H9 (cell line): Measurements from ENCODE around the gene ERC1. TPM values are rescaled to one million over a fixed set of nuclear protein-coding genes. Genes with fewer than 3 reads are reported as not detected.

Source experiments
- DNase-seq: peaks from one replicate; pipeline ENCODE4 v3.0.0-alpha.2; 2017
- H2AFZ ChIP-seq: one replicate; pipeline ENCODE4 v1.6.1; 2013; ENCODE audit warnings: mild to moderate bottlenecking, low read length, control low read depth, moderate library complexity
- H2AK5ac ChIP-seq: 2 replicates; pipeline ENCODE4 v1.6.1; 2013; ENCODE audit warnings: low read length, control low read depth, mixed read lengths; ENCODE audit not compliant: insufficient read length
- H2BK120ac ChIP-seq: one replicate; pipeline ENCODE4 v1.6.1; 2013; ENCODE audit warnings: low read depth, mild to moderate bottlenecking, low read length, control low read depth, inconsistent platforms; ENCODE audit not compliant: poor library complexity, severe bottlenecking
- H2BK12ac ChIP-seq: 2 replicates; pipeline ENCODE4 v1.6.1; 2013; ENCODE audit warnings: low read length, control low read depth, mixed read lengths, low read depth; ENCODE audit not compliant: insufficient read length
- H2BK15ac ChIP-seq: 2 replicates; pipeline ENCODE4 v1.6.1; 2013; ENCODE audit warnings: low read depth, low read length, control low read depth
- H2BK20ac ChIP-seq: one replicate; pipeline ENCODE4 v1.6.1; 2013; ENCODE audit warnings: low read depth, mild to moderate bottlenecking, low read length, control low read depth, inconsistent platforms; ENCODE audit not compliant: poor library complexity, severe bottlenecking
- H2BK5ac ChIP-seq: 2 replicates; pipeline ENCODE4 v1.6.1; 2013; ENCODE audit warnings: low read length, control low read depth, mixed read lengths; ENCODE audit not compliant: insufficient read length
- H3K14ac ChIP-seq: 2 replicates; pipeline ENCODE4 v1.6.1; 2013; ENCODE audit warnings: low read length, control low read depth; ENCODE audit not compliant: insufficient read depth
- H3K18ac ChIP-seq: 2 replicates; pipeline ENCODE4 v1.6.1; 2013; ENCODE audit warnings: low read depth, mild to moderate bottlenecking, mixed read lengths, low read length, control low read depth; ENCODE audit not compliant: insufficient read length
- H3K23ac ChIP-seq: 2 replicates; pipeline ENCODE4 v1.6.1; 2013; ENCODE audit warnings: low read length, control low read depth, mixed read lengths, low read depth; ENCODE audit not compliant: insufficient read length
- H3K23me2 ChIP-seq: 2 replicates; pipeline ENCODE4 v1.6.1; 2013; ENCODE audit warnings: low read depth, mild to moderate bottlenecking, mixed read lengths, low read length, control low read depth; ENCODE audit not compliant: insufficient read length, poor library complexity, severe bottlenecking
- H3K27ac ChIP-seq: 2 replicates; pipeline ENCODE4 v1.5.1; 2013; ENCODE audit warnings: low read length, control low read depth, mixed read lengths, low read depth; ENCODE audit not compliant: insufficient read length
- H3K27me3 ChIP-seq: 2 replicates; pipeline ENCODE4 v1.6.1; 2013; ENCODE audit warnings: low read length, control low read depth, inconsistent platforms; ENCODE audit not compliant: insufficient read depth
- H3K4ac ChIP-seq: 2 replicates; pipeline ENCODE4 v1.6.1; 2013; ENCODE audit warnings: low read depth, mild to moderate bottlenecking, control low read depth, inconsistent platforms, low read length, moderate library complexity
- H3K4me1 ChIP-seq: 2 replicates; pipeline ENCODE4 v1.6.1; 2013; ENCODE audit warnings: low read length, control low read depth, inconsistent platforms; ENCODE audit not compliant: insufficient read depth
- H3K4me2 ChIP-seq: 2 replicates; pipeline ENCODE4 v1.6.1; 2013; ENCODE audit warnings: low read length, control low read depth, mixed read lengths; ENCODE audit not compliant: insufficient read length, insufficient read depth
- H3K56ac ChIP-seq: 2 replicates; pipeline ENCODE4 v1.6.1; 2013; ENCODE audit warnings: low read depth, mild to moderate bottlenecking, mixed read lengths, low read length, control low read depth; ENCODE audit not compliant: insufficient read length
- H3K79me1 ChIP-seq: 2 replicates; pipeline ENCODE4 v1.6.1; 2013; ENCODE audit warnings: low read depth, mild to moderate bottlenecking, moderate library complexity, low read length, control low read depth, inconsistent platforms; ENCODE audit not compliant: insufficient read depth, poor library complexity, severe bottlenecking
- H3K79me2 ChIP-seq: 2 replicates; pipeline ENCODE4 v1.6.1; 2013; ENCODE audit warnings: low read length, control low read depth, inconsistent platforms; ENCODE audit not compliant: insufficient read depth
- H3K9ac ChIP-seq: 2 replicates; pipeline ENCODE4 v1.6.1; 2013; ENCODE audit warnings: low read length, control low read depth, mixed read lengths; ENCODE audit not compliant: insufficient read length; ENCODE audit errors: extremely low read depth
- H3K9me3 ChIP-seq: one replicate; pipeline ENCODE4 v1.6.1; 2013; ENCODE audit warnings: low read depth, low read length, inconsistent platforms; ENCODE audit not compliant: control insufficient read depth
- H3T11ph ChIP-seq: one replicate; pipeline ENCODE4 v1.6.1; 2013; ENCODE audit warnings: mild to moderate bottlenecking, low read length, control low read depth, inconsistent platforms
- H4K20me1 ChIP-seq: one replicate; pipeline ENCODE4 v1.6.1; 2013; ENCODE audit not compliant: control insufficient read depth, insufficient read length, insufficient read depth
- H4K5ac ChIP-seq: 2 replicates; pipeline ENCODE4 v1.6.1; 2013; ENCODE audit warnings: low read depth, mild to moderate bottlenecking, mixed read lengths, low read length, control low read depth; ENCODE audit not compliant: insufficient read length
- H4K8ac ChIP-seq: replicated peaks from 2 replicates; pipeline ENCODE4 v1.6.1; 2013; ENCODE audit warnings: low read length, control low read depth, mixed read lengths, low read depth; ENCODE audit not compliant: insufficient read length
- H4K91ac ChIP-seq: 2 replicates; pipeline ENCODE4 v1.6.1; 2013; ENCODE audit warnings: low read depth, mild to moderate bottlenecking, moderate library complexity, mixed read lengths, low read length, control low read depth; ENCODE audit not compliant: insufficient read length
- H3K27ac Mint-ChIP-seq, 3 experiments: 2 replicates in 2 of 3; 3 replicates in 1 of 3; pipeline ENCODE4 v1.8.0; 2020 to 2021; ENCODE audit warnings: mixed read lengths in 3 of 3, mild to moderate bottlenecking in 1 of 3, moderate library complexity in 1 of 3
- H3K27me3 Mint-ChIP-seq: 2 replicates; pipeline ENCODE4 v1.8.0; 2021; ENCODE audit warnings: low read depth, mild to moderate bottlenecking, moderate library complexity, mixed read lengths
- H3K36me3 Mint-ChIP-seq, 3 experiments: 2 replicates in 2 of 3; 3 replicates in 1 of 3; pipeline ENCODE4 v1.8.0; 2020 to 2021; ENCODE audit warnings: low read depth in 3 of 3, mixed read lengths in 3 of 3; ENCODE audit not compliant: insufficient read depth in 1 of 3
- H3K4me1 Mint-ChIP-seq, 2 experiments: 2 replicates each; pipeline ENCODE4 v1.8.0; 2020; ENCODE audit warnings: mixed read lengths in 2 of 2
- H3K4me3 Mint-ChIP-seq, 2 experiments: 2 replicates in 1 of 2; 3 replicates in 1 of 2; pipeline ENCODE4 v1.8.0; 2020 to 2021; ENCODE audit warnings: mild to moderate bottlenecking in 2 of 2, mixed read lengths in 2 of 2, moderate library complexity in 1 of 2
- H3K9me3 Mint-ChIP-seq, 2 experiments: 2 replicates in 1 of 2; 3 replicates in 1 of 2; pipeline ENCODE4 v1.8.0; 2020; ENCODE audit warnings: mild to moderate bottlenecking in 2 of 2, mixed read lengths in 2 of 2, moderate library complexity in 1 of 2
- WGBS: extraction: QIAGEN DNeasy Blood & Tissue Kit; methylation state at CpG from one replicate; pipeline ENCODE4 v1.1.7; 2013; ENCODE audit warnings: missing lambda C conversion rate, low lambda C conversion rate, mixed read lengths; ENCODE audit not compliant: insufficient read length; ENCODE audit errors: extremely low coverage; 5-methylcytosine and 5-hydroxymethylcytosine counted together
- total RNA-seq: library from RNA; stranded (reverse); gene quantifications from 2 replicates; pipeline ENCODE4 v1.2.1, GENCODE V29; 2021
- TF ChIP-seq, protein P1 (sequence below): fragments of 200-600 bp; sonication (generic); conservative IDR thresholded peaks from 3 replicates; pipeline ENCODE4 v1.8.0; 2021; ENCODE audit warnings: antibody characterized with exemption, mild to moderate bottlenecking

Gene ERC1
- total RNA-seq, 1 experiment from 2014 or later, result 51.2 TPM

DNA sequence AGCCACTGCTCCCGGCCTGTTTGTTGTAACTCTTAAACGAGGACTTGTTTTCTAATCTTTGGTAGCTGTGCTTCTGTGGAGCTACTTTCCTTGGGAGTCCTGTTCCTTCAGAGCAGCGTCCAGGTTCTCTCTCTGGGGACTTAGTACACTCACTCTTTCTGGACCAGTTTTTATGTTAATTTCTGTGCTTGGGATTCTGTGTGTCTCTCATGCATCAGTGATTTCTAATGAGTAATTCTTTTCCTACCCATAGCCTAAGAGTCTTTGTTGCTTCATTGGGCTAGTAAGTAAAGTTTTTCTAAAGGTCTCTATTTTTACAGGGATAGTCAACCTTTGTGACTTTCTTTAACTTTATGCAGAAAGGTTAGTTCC, 314.0 kb downstream of the ERC1 start:
- H2AK5ac ChIP-seq, result no peak overlapping the region
- Mint-ChIP-seq H3K9me3 (peaks cover 0 to 3% of the 10 kb centered on the region in 2 experiments; a peak in 2 of 5 replicates), H3K4me3 (no peak overlapping the region), H3K36me3 (peaks cover 4 to 6% (median 4%) of the 10 kb centered on the region in 3 experiments), H3K27ac (0 out of 7 replicates have a peak overlapping the region, but pooled peaks of 1 of the 3 experiments have one; percentile 31), H3K27me3 (no peaks in the 10 kb centered on the region), H3K4me1 (no peaks in the 10 kb centered on the region)
- no peaks in the 10 kb centered on the region for H3K4me1 ChIP-seq
- H4K8ac ChIP-seq, result no peak overlapping the region
- no peak overlapping the region for H3K18ac ChIP-seq
- no peaks in the 10 kb centered on the region for H3K79me1 ChIP-seq
- no peak overlapping the region for H3K4ac ChIP-seq
- TF ChIP-seq, protein P1, sequence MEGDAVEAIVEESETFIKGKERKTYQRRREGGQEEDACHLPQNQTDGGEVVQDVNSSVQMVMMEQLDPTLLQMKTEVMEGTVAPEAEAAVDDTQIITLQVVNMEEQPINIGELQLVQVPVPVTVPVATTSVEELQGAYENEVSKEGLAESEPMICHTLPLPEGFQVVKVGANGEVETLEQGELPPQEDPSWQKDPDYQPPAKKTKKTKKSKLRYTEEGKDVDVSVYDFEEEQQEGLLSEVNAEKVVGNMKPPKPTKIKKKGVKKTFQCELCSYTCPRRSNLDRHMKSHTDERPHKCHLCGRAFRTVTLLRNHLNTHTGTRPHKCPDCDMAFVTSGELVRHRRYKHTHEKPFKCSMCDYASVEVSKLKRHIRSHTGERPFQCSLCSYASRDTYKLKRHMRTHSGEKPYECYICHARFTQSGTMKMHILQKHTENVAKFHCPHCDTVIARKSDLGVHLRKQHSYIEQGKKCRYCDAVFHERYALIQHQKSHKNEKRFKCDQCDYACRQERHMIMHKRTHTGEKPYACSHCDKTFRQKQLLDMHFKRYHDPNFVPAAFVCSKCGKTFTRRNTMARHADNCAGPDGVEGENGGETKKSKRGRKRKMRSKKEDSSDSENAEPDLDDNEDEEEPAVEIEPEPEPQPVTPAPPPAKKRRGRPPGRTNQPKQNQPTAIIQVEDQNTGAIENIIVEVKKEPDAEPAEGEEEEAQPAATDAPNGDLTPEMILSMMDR, result no peak
- no peaks in the 10 kb centered on the region for H3K27me3 ChIP-seq
- no peak overlapping the region for H3T11ph ChIP-seq
- no peaks in the 10 kb centered on the region for H3K23me2 ChIP-seq
- no peak overlapping the region for H3K56ac ChIP-seq
- no peak overlapping the region for H2BK120ac ChIP-seq
- DNase-seq, result no peak
- no peaks in the 10 kb centered on the region for H4K20me1 ChIP-seq
- H2BK15ac ChIP-seq, result no peak overlapping the region
- no peaks in the 10 kb centered on the region for H3K79me2 ChIP-seq
- no peak overlapping the region for H3K4me2 ChIP-seq
- no peaks in the 10 kb centered on the region for H3K9me3 ChIP-seq
- H3K9ac ChIP-seq, result no peak overlapping the region
- H3K14ac ChIP-seq, result no peak overlapping the region
- no peak overlapping the region for H2BK12ac ChIP-seq
- H3K27ac ChIP-seq, result no peak overlapping the region
- no peak overlapping the region for H3K23ac ChIP-seq
- WGBS, result no CpG with 5 or more reads among the region's 3 CpGs
- no peak overlapping the region for H4K5ac ChIP-seq
- H2BK5ac ChIP-seq, result no peak overlapping the region
- no peak overlapping the region for H4K91ac ChIP-seq
- no peak overlapping the region for H2AFZ ChIP-seq
- H2BK20ac ChIP-seq, result no peak overlapping the region
